H9 (cell line): ENCODE results near the gene RPL12. TPM values are rescaled to one million over a fixed set of nuclear protein-coding genes. Genes with fewer than 3 reads are reported as not detected.

Experiments
- DNase-seq: peaks from one replicate; pipeline ENCODE4 v3.0.0-alpha.2; 2017
- H2AFZ ChIP-seq: one replicate; pipeline ENCODE4 v1.6.1; 2013; ENCODE audit warnings: mild to moderate bottlenecking, low read length, control low read depth, moderate library complexity
- H2AK5ac ChIP-seq: 2 replicates; pipeline ENCODE4 v1.6.1; 2013; ENCODE audit warnings: low read length, control low read depth, mixed read lengths; ENCODE audit not compliant: insufficient read length
- H2BK120ac ChIP-seq: one replicate; pipeline ENCODE4 v1.6.1; 2013; ENCODE audit warnings: low read depth, mild to moderate bottlenecking, low read length, control low read depth, inconsistent platforms; ENCODE audit not compliant: poor library complexity, severe bottlenecking
- H2BK12ac ChIP-seq: 2 replicates; pipeline ENCODE4 v1.6.1; 2013; ENCODE audit warnings: low read length, control low read depth, mixed read lengths, low read depth; ENCODE audit not compliant: insufficient read length
- H2BK15ac ChIP-seq: 2 replicates; pipeline ENCODE4 v1.6.1; 2013; ENCODE audit warnings: low read depth, low read length, control low read depth
- H2BK20ac ChIP-seq: one replicate; pipeline ENCODE4 v1.6.1; 2013; ENCODE audit warnings: low read depth, mild to moderate bottlenecking, low read length, control low read depth, inconsistent platforms; ENCODE audit not compliant: poor library complexity, severe bottlenecking
- H2BK5ac ChIP-seq: 2 replicates; pipeline ENCODE4 v1.6.1; 2013; ENCODE audit warnings: low read length, control low read depth, mixed read lengths; ENCODE audit not compliant: insufficient read length
- H3K14ac ChIP-seq: 2 replicates; pipeline ENCODE4 v1.6.1; 2013; ENCODE audit warnings: low read length, control low read depth; ENCODE audit not compliant: insufficient read depth
- H3K18ac ChIP-seq: 2 replicates; pipeline ENCODE4 v1.6.1; 2013; ENCODE audit warnings: low read depth, mild to moderate bottlenecking, mixed read lengths, low read length, control low read depth; ENCODE audit not compliant: insufficient read length
- H3K23ac ChIP-seq: 2 replicates; pipeline ENCODE4 v1.6.1; 2013; ENCODE audit warnings: low read length, control low read depth, mixed read lengths, low read depth; ENCODE audit not compliant: insufficient read length
- H3K23me2 ChIP-seq: 2 replicates; pipeline ENCODE4 v1.6.1; 2013; ENCODE audit warnings: low read depth, mild to moderate bottlenecking, mixed read lengths, low read length, control low read depth; ENCODE audit not compliant: insufficient read length, poor library complexity, severe bottlenecking
- H3K27ac ChIP-seq: 2 replicates; pipeline ENCODE4 v1.5.1; 2013; ENCODE audit warnings: low read length, control low read depth, mixed read lengths, low read depth; ENCODE audit not compliant: insufficient read length
- H3K27me3 ChIP-seq: 2 replicates; pipeline ENCODE4 v1.6.1; 2013; ENCODE audit warnings: low read length, control low read depth, inconsistent platforms; ENCODE audit not compliant: insufficient read depth
- H3K4ac ChIP-seq: 2 replicates; pipeline ENCODE4 v1.6.1; 2013; ENCODE audit warnings: low read depth, mild to moderate bottlenecking, control low read depth, inconsistent platforms, low read length, moderate library complexity
- H3K4me1 ChIP-seq: 2 replicates; pipeline ENCODE4 v1.6.1; 2013; ENCODE audit warnings: low read length, control low read depth, inconsistent platforms; ENCODE audit not compliant: insufficient read depth
- H3K4me2 ChIP-seq: 2 replicates; pipeline ENCODE4 v1.6.1; 2013; ENCODE audit warnings: low read length, control low read depth, mixed read lengths; ENCODE audit not compliant: insufficient read length, insufficient read depth
- H3K56ac ChIP-seq: 2 replicates; pipeline ENCODE4 v1.6.1; 2013; ENCODE audit warnings: low read depth, mild to moderate bottlenecking, mixed read lengths, low read length, control low read depth; ENCODE audit not compliant: insufficient read length
- H3K79me1 ChIP-seq: 2 replicates; pipeline ENCODE4 v1.6.1; 2013; ENCODE audit warnings: low read depth, mild to moderate bottlenecking, moderate library complexity, low read length, control low read depth, inconsistent platforms; ENCODE audit not compliant: insufficient read depth, poor library complexity, severe bottlenecking
- H3K79me2 ChIP-seq: 2 replicates; pipeline ENCODE4 v1.6.1; 2013; ENCODE audit warnings: low read length, control low read depth, inconsistent platforms; ENCODE audit not compliant: insufficient read depth
- H3K9ac ChIP-seq: 2 replicates; pipeline ENCODE4 v1.6.1; 2013; ENCODE audit warnings: low read length, control low read depth, mixed read lengths; ENCODE audit not compliant: insufficient read length; ENCODE audit errors: extremely low read depth
- H3K9me3 ChIP-seq: one replicate; pipeline ENCODE4 v1.6.1; 2013; ENCODE audit warnings: low read depth, low read length, inconsistent platforms; ENCODE audit not compliant: control insufficient read depth
- H3T11ph ChIP-seq: one replicate; pipeline ENCODE4 v1.6.1; 2013; ENCODE audit warnings: mild to moderate bottlenecking, low read length, control low read depth, inconsistent platforms
- H4K20me1 ChIP-seq: one replicate; pipeline ENCODE4 v1.6.1; 2013; ENCODE audit not compliant: control insufficient read depth, insufficient read length, insufficient read depth
- H4K5ac ChIP-seq: 2 replicates; pipeline ENCODE4 v1.6.1; 2013; ENCODE audit warnings: low read depth, mild to moderate bottlenecking, mixed read lengths, low read length, control low read depth; ENCODE audit not compliant: insufficient read length
- H4K8ac ChIP-seq: replicated peaks from 2 replicates; pipeline ENCODE4 v1.6.1; 2013; ENCODE audit warnings: low read length, control low read depth, mixed read lengths, low read depth; ENCODE audit not compliant: insufficient read length
- H4K91ac ChIP-seq: 2 replicates; pipeline ENCODE4 v1.6.1; 2013; ENCODE audit warnings: low read depth, mild to moderate bottlenecking, moderate library complexity, mixed read lengths, low read length, control low read depth; ENCODE audit not compliant: insufficient read length
- H3K27ac Mint-ChIP-seq, 3 experiments: 2 replicates in 2 of 3; 3 replicates in 1 of 3; pipeline ENCODE4 v1.8.0; 2020 to 2021; ENCODE audit warnings: mixed read lengths in 3 of 3, mild to moderate bottlenecking in 1 of 3, moderate library complexity in 1 of 3
- H3K27me3 Mint-ChIP-seq: 2 replicates; pipeline ENCODE4 v1.8.0; 2021; ENCODE audit warnings: low read depth, mild to moderate bottlenecking, moderate library complexity, mixed read lengths
- H3K36me3 Mint-ChIP-seq, 3 experiments: 2 replicates in 2 of 3; 3 replicates in 1 of 3; pipeline ENCODE4 v1.8.0; 2020 to 2021; ENCODE audit warnings: low read depth in 3 of 3, mixed read lengths in 3 of 3; ENCODE audit not compliant: insufficient read depth in 1 of 3
- H3K4me1 Mint-ChIP-seq, 2 experiments: 2 replicates each; pipeline ENCODE4 v1.8.0; 2020; ENCODE audit warnings: mixed read lengths in 2 of 2
- H3K4me3 Mint-ChIP-seq, 2 experiments: 2 replicates in 1 of 2; 3 replicates in 1 of 2; pipeline ENCODE4 v1.8.0; 2020 to 2021; ENCODE audit warnings: mild to moderate bottlenecking in 2 of 2, mixed read lengths in 2 of 2, moderate library complexity in 1 of 2
- H3K9me3 Mint-ChIP-seq, 2 experiments: 2 replicates in 1 of 2; 3 replicates in 1 of 2; pipeline ENCODE4 v1.8.0; 2020; ENCODE audit warnings: mild to moderate bottlenecking in 2 of 2, mixed read lengths in 2 of 2, moderate library complexity in 1 of 2
- CTCF ChIP-seq: fragments of 200-600 bp; sonication (generic); conservative IDR thresholded peaks from 3 replicates; pipeline ENCODE4 v1.8.0; 2021; ENCODE audit warnings: antibody characterized with exemption, mild to moderate bottlenecking
- WGBS: extraction: QIAGEN DNeasy Blood & Tissue Kit; methylation state at CpG from one replicate; pipeline ENCODE4 v1.1.7; 2013; ENCODE audit warnings: missing lambda C conversion rate, low lambda C conversion rate, mixed read lengths; ENCODE audit not compliant: insufficient read length; ENCODE audit errors: extremely low coverage; 5-methylcytosine and 5-hydroxymethylcytosine counted together
- total RNA-seq: library from RNA; stranded (reverse); gene quantifications from 2 replicates; pipeline ENCODE4 v1.2.1, GENCODE V29; 2021

Gene RPL12
- total RNA-seq, 1 experiment from 2014 or later: 1,710 TPM

- H3K9me3 Mint-ChIP-seq: no peaks in the 10 kb centered on the region
- H3K23me2 ChIP-seq: peaks cover 11% of the 10 kb centered on the region
- no peak overlapping the region for H3K27ac ChIP-seq
- H3K4me1 ChIP-seq: no peaks in the 10 kb centered on the region
- peaks cover 10 to 14% of the 10 kb centered on the region in 2 experiments for H3K4me1 Mint-ChIP-seq
- no peak for DNase-seq
- H3K27me3 Mint-ChIP-seq: peaks cover 11% of the 10 kb centered on the region
- no peak for TF ChIP-seq CTCF
- no peak overlapping the region for H3K4me3 Mint-ChIP-seq
- no peaks in the 10 kb centered on the region for H3K27me3 ChIP-seq
- H2BK12ac ChIP-seq: no peak overlapping the region
- no peak overlapping the region for H3K4ac ChIP-seq
- no peak overlapping the region for H3K27ac Mint-ChIP-seq
- H2BK20ac ChIP-seq: no peak overlapping the region
- no peak overlapping the region for H4K91ac ChIP-seq
- no peak overlapping the region for H2BK5ac ChIP-seq
- no peak overlapping the region for H2AK5ac ChIP-seq
- no peaks in the 10 kb centered on the region for H4K20me1 ChIP-seq
- no peaks in the 10 kb centered on the region for H3K9me3 ChIP-seq
- H3K36me3 Mint-ChIP-seq: peaks cover 1 to 14% (median 7%) of the 10 kb centered on the region in 3 experiments; a peak in 5 of 7 replicates
- H4K5ac ChIP-seq: no peak overlapping the region
- no peak overlapping the region for H3K18ac ChIP-seq
- no peak overlapping the region for H3K23ac ChIP-seq
- no peak overlapping the region for H2BK120ac ChIP-seq
- no peak overlapping the region for H3K9ac ChIP-seq
- H3K14ac ChIP-seq: no peak overlapping the region
- no peak overlapping the region for H3K4me2 ChIP-seq
- H3K79me1 ChIP-seq: no peaks in the 10 kb centered on the region
- H4K8ac ChIP-seq: no peak overlapping the region
- H3K79me2 ChIP-seq: no peaks in the 10 kb centered on the region
- WGBS: no CpG with 5 or more reads among the region's 14 CpGs
- no peak overlapping the region for H2AFZ ChIP-seq
- no peak overlapping the region for H3K56ac ChIP-seq
- H2BK15ac ChIP-seq: no peak overlapping the region
- no peak overlapping the region for H3T11ph ChIP-seq
These were observed 51.4 kb downstream of the RPL12 start for GRCh38 chr9:127399736-127400269.
